Measurements from ENCODE around the gene PON3. TPM values are rescaled to one million over a fixed set of nuclear protein-coding genes. Genes with fewer than 3 reads are reported as not detected.
A peak's percentile ranks its signal among the peaks of the same experiment; 100 is the strongest.

PON3 gene
- total RNA-seq, 1 donor from 2014 or later, result not detected

DNA sequence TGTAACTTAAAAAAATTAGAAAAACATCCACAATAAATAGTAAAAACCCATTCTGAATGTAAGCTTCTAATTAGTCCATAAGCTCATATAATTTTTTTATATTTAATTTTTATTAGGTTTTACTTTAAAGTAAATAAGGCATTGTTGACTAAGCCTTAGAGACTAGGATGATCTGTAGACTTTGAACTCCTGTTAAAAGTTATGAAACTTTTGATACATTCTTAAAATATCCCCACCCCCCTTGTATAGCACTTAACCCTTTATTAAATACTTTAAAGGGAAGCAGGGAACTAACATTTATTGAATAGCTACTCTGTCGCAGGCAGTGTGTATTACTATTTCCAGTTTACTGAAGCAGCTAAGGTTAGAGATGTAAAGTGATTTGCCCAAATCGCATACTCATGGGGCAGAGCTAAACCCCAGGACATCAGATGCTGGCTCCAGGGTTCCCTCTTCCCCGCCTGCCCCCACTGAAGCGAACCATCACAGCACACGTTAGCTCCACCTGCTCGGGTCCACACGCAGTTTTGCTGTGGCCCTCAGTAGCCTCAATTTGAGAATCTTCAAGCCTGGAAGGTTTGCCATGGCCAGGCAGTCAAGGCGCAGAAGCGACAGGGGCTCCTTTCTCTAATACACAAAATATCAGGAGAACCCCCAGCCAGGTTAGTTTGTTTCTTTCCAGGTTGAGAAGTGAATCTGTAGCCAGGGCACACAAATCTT is 72.6 kb downstream of the PON3 start:
- H2AFZ ChIP-seq (replicated peaks), result peak overlapping the region; percentile 83
- H3K9me3 ChIP-seq (ENCODE audit: low read depth), result no peaks in the 10 kb centered on the region
- H3K27ac Mint-ChIP-seq, result no peak overlapping the region
- no peaks in the 10 kb centered on the region for H3K9me3 Mint-ChIP-seq
- peaks cover 2% of the 10 kb centered on the region for H3K4me1 Mint-ChIP-seq
- H3F3A ChIP-seq (ENCODE audit: low read depth), result no peaks in the 10 kb centered on the region
- no peak for DNase-seq (ENCODE audit: low spot score)
- H3K79me2 ChIP-seq (ENCODE audit: low read depth), result no peaks in the 10 kb centered on the region
- H3K4me3 Mint-ChIP-seq, result no peak overlapping the region
- no peak overlapping the region for H3K27ac ChIP-seq
- H3K27me3 ChIP-seq, result peaks cover 24% of the 10 kb centered on the region
- H3K9ac ChIP-seq, result no peak overlapping the region
- no peaks in the 10 kb centered on the region for H3K36me3 Mint-ChIP-seq
- no peaks in the 10 kb centered on the region for H4K20me1 ChIP-seq (ENCODE audit: low read depth)
- H3K4me1 ChIP-seq, result peaks cover 4% of the 10 kb centered on the region
- TF ChIP-seq, protein P1, sequence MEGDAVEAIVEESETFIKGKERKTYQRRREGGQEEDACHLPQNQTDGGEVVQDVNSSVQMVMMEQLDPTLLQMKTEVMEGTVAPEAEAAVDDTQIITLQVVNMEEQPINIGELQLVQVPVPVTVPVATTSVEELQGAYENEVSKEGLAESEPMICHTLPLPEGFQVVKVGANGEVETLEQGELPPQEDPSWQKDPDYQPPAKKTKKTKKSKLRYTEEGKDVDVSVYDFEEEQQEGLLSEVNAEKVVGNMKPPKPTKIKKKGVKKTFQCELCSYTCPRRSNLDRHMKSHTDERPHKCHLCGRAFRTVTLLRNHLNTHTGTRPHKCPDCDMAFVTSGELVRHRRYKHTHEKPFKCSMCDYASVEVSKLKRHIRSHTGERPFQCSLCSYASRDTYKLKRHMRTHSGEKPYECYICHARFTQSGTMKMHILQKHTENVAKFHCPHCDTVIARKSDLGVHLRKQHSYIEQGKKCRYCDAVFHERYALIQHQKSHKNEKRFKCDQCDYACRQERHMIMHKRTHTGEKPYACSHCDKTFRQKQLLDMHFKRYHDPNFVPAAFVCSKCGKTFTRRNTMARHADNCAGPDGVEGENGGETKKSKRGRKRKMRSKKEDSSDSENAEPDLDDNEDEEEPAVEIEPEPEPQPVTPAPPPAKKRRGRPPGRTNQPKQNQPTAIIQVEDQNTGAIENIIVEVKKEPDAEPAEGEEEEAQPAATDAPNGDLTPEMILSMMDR (IDR thresholded peaks at IDR 0.05), result no peak
- no peak for TF ChIP-seq EZH2 (IDR thresholded peaks at IDR 0.05)
- peak overlapping the region; percentile 35 for H3K4me3 ChIP-seq
- H3K27me3 Mint-ChIP-seq (ENCODE audit: insufficient read depth, low read depth), result peaks cover 6% of the 10 kb centered on the region
- H3K36me3 ChIP-seq, result no peaks in the 10 kb centered on the region
- H3K4me2 ChIP-seq, result peak overlapping the region; percentile 71

GRCh38 chr7:95322854-95323253 is 73.3 kb downstream of the PON3 start:
- H3K27ac ChIP-seq, result no peak overlapping the region
- DNase-seq (ENCODE audit: low spot score), result no peak
- H3K4me3 ChIP-seq, result no peak overlapping the region
- H3K36me3 ChIP-seq, result peaks cover 3% of the 10 kb centered on the region
- no peak overlapping the region for H3K9ac ChIP-seq
- Mint-ChIP-seq H3K27ac (no peak overlapping the region), H3K4me1 (peaks cover 2% of the 10 kb centered on the region), H3K9me3 (no peaks in the 10 kb centered on the region), H3K4me3 (no peak overlapping the region), H3K36me3 (no peaks in the 10 kb centered on the region), H3K27me3 (ENCODE audit: insufficient read depth, low read depth) (peaks cover 6% of the 10 kb centered on the region)
- H3F3A ChIP-seq (ENCODE audit: low read depth), result no peaks in the 10 kb centered on the region
- H3K27me3 ChIP-seq, result peaks cover 24% of the 10 kb centered on the region
- no peak overlapping the region for H3K4me2 ChIP-seq
- no peaks in the 10 kb centered on the region for H4K20me1 ChIP-seq (ENCODE audit: low read depth)
- no peaks in the 10 kb centered on the region for H3K79me2 ChIP-seq (ENCODE audit: low read depth)
- TF ChIP-seq EZH2 (IDR thresholded peaks at IDR 0.05) (no peak), EZH2phosphoT487 (IDR thresholded peaks at IDR 0.05) (no peak)
- TF ChIP-seq, protein P1 (IDR thresholded peaks at IDR 0.05), result no peak
- H2AFZ ChIP-seq (replicated peaks), result no peak overlapping the region
- no peaks in the 10 kb centered on the region for H3K9me3 ChIP-seq (ENCODE audit: low read depth)
- H3K4me1 ChIP-seq, result peaks cover 7% of the 10 kb centered on the region

DNA sequence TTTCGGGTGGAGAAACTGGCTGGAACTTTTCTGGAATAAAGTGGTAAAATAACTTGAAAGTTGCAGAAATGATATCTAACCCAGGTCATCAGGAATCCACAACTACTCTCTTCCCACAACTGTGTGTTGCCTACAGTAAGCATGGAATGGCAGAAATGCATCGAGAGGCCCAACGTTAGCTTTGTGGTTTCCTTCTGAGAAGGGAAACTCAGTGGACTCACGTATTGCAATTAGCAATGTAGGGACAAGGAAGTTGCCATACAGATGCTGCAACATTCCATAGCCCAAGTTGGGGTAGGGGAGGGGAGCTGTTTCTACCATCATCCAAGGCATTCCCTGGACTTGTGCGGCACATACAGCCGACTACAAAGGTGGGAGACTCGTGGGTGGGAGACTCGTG is 73.8 kb downstream of the PON3 start:
- no peak for TF ChIP-seq EZH2phosphoT487 (IDR thresholded peaks at IDR 0.05)
- TF ChIP-seq EZH2 (IDR thresholded peaks at IDR 0.05), result no peak
- TF ChIP-seq, protein P1 (IDR thresholded peaks at IDR 0.05), result no peak
- no peak overlapping the region for H3K27ac Mint-ChIP-seq
- H3K9me3 Mint-ChIP-seq, result no peaks in the 10 kb centered on the region
- H3K27ac ChIP-seq, result no peak overlapping the region
- H3K4me3 Mint-ChIP-seq, result no peak overlapping the region
- peaks cover 11% of the 10 kb centered on the region for H3K4me1 ChIP-seq
- peaks cover 24% of the 10 kb centered on the region for H3K27me3 ChIP-seq
- H3K79me2 ChIP-seq (ENCODE audit: low read depth), result no peaks in the 10 kb centered on the region
- H3K36me3 Mint-ChIP-seq, result no peaks in the 10 kb centered on the region
- H3K4me3 ChIP-seq, result no peak overlapping the region
- H3K9me3 ChIP-seq (ENCODE audit: low read depth), result no peaks in the 10 kb centered on the region
- H2AFZ ChIP-seq (replicated peaks), result no peak overlapping the region
- H3K36me3 ChIP-seq, result peaks cover 3% of the 10 kb centered on the region
- no peaks in the 10 kb centered on the region for H3F3A ChIP-seq (ENCODE audit: low read depth)
- H3K4me1 Mint-ChIP-seq, result peaks cover 5% of the 10 kb centered on the region
- H3K9ac ChIP-seq, result no peak overlapping the region
- peaks cover 4% of the 10 kb centered on the region for H3K27me3 Mint-ChIP-seq (ENCODE audit: insufficient read depth, low read depth)
- H4K20me1 ChIP-seq (ENCODE audit: low read depth), result no peaks in the 10 kb centered on the region
- no peak for DNase-seq (ENCODE audit: low spot score)
- no peak overlapping the region for H3K4me2 ChIP-seq

Data from neural progenitor cell (in vitro differentiated cells).